Stomach (tissue), 9 donors: ENCODE results near the gene ITGA2. TPM values are rescaled to one million over a fixed set of nuclear protein-coding genes. Genes with fewer than 3 reads are reported as not detected.
A peak's percentile ranks its signal among the peaks of the same experiment; 100 is the strongest.

Experiments
- DNase-seq, 2 donors: peaks; one replicate each; pipeline versions ENCODE4 v3.0.0 to v3.0.0-alpha.2; 2013 to 2019
- H3K27ac ChIP-seq, 5 donors: fragments of 200-600 bp in 4 of 5; sonication (generic) in 4 of 5; one replicate each; pipeline ENCODE4 v1.5.1; 2013 to 2019; ENCODE audit warnings: mild to moderate bottlenecking in 1 of 5, moderate library complexity in 1 of 5
- H3K27me3 ChIP-seq, 3 donors: fragments of 200-600 bp; sonication (generic); one replicate each; pipeline ENCODE4 v1.5.1; 2017 to 2019; ENCODE audit warnings: mixed run types in 1 of 3
- H3K36me3 ChIP-seq, 4 donors: fragments of 200-600 bp; sonication (generic); 1 replicate in 3 of 4; 2 replicates in 1 of 4; pipeline ENCODE4 v1.5.1; 2016 to 2019
- H3K4me1 ChIP-seq, 4 donors: fragments of 200-600 bp; sonication (generic); one replicate each; pipeline ENCODE4 v1.5.1; 2016 to 2019
- H3K4me3 ChIP-seq, 4 donors: fragments of 200-600 bp; sonication (generic) in 3 of 4; one replicate each; pipeline ENCODE4 v1.5.1; 2016 to 2019; ENCODE audit warnings: mild to moderate bottlenecking in 1 of 4
- H3K9me3 ChIP-seq, 4 donors: fragments of 200-600 bp; sonication (generic); one replicate each; pipeline ENCODE4 v1.5.1; 2016 to 2019
- EP300 ChIP-seq: sonication (generic); formaldehyde crosslinking; IDR thresholded peaks from one replicate; pipeline ENCODE4 v1.6.1; 2017; ENCODE audit warnings: antibody characterized with exemption
- POLR2A ChIP-seq, 4 donors: fragments of 450-650 bp; IDR thresholded peaks; one replicate each; pipeline ENCODE4 v1.6.1; 2016; ENCODE audit warnings: antibody characterized with exemption in 4 of 4, control low read depth in 2 of 4, mild to moderate bottlenecking in 1 of 4, moderate library complexity in 1 of 4
- POLR2AphosphoS5 ChIP-seq, 3 donors: sonication (generic); formaldehyde crosslinking; IDR thresholded peaks; one replicate each; pipeline ENCODE4 v1.6.1; 2016; ENCODE audit warnings: antibody characterized with exemption in 3 of 3
- WGBS, 5 donors: extraction: QIAGEN DNeasy Blood & Tissue Kit in 3 of 5; methylation state at CpG; one replicate each; pipeline versions ENCODE4 v1.1.5 to v1.1.7; 2013 to 2018; 5-methylcytosine and 5-hydroxymethylcytosine counted together
- intact Hi-C: fragments of 100-400 bp; cut with DNase I; formaldehyde crosslinking; loops from one replicate; pipeline ENCODE4 v1.15.1; 2023; ENCODE audit warnings: low total_unique reads
- polyA plus RNA-seq, 3 donors: library from polyadenylated mRNA; stranded (reverse); fragments of 200-250 nt; gene quantifications; one replicate each; pipeline ENCODE4 v1.2.3, GENCODE V29; 2013
- total RNA-seq, 5 donors: library from RNA; depleted of rRNA; stranded (reverse); fragments of >200 nt; gene quantifications; one replicate each; pipeline versions ENCODE4 v1.1.0 to v1.2.3, GENCODE V29; 2014 to 2016
- TF ChIP-seq, protein P1 (sequence below), 7 experiments: fragments of 450-650 bp in 4 of 7; fragments of 200-600 bp in 3 of 7; sonication (generic) in 3 of 7; IDR thresholded peaks; one replicate each; pipeline ENCODE4 v1.5.1; 2016 to 2019; ENCODE audit warnings: antibody characterized with exemption in 7 of 7, control low read depth in 2 of 7, mild to moderate bottlenecking in 1 of 7
- donor health status: healthy with polysubstance abuse.
- donor health status: Bipolar disorder and iron deficiency.
- donor health status: healthy.

Gene ITGA2
- total and polyA plus RNA-seq, 8 donors = 0.58 to 8.3 (median 3.3) TPM

- Histone ChIP-seq H3K4me3 (no peak overlapping the region), H3K4me1 (peaks cover 0 to 55% (median 29%) of the 10 kb centered on the region in 4 donors), H3K27me3 (no peaks in the 10 kb centered on the region), H3K36me3 (peaks cover 0 to 22% (median 5%) of the 10 kb centered on the region in 4 donors), H3K27ac (peak overlapping the region in 1 of 5 donors; percentile 49), H3K9me3 (no peaks in the 10 kb centered on the region)
- DNase-seq = peak in 1 of 2 donors; percentile 34
- 43 to 55% (median 52%) methylated on average over 4 of the region's 4 CpGs for WGBS, 5 donors
- peak in 2 of 3 donors; percentile 13 to 14 for TF ChIP-seq POLR2AphosphoS5 (IDR thresholded peaks at IDR 0.05)
- TF ChIP-seq EP300 = no peak
- TF ChIP-seq POLR2A (IDR thresholded peaks at IDR 0.05) = no peak
- intact Hi-C loops = no loop called here
Observed at GRCh38 chr5:52947208-52947607, 41.9 kb upstream of the ITGA2 start.

GRCh38 chr5:52947851-52948250, 41.3 kb upstream of the ITGA2 start:
- intact Hi-C loops = no loop called here
- Histone ChIP-seq H3K36me3 (peaks cover 0 to 26% (median 8%) of the 10 kb centered on the region in 4 donors), H3K27me3 (no peaks in the 10 kb centered on the region), H3K27ac (peak overlapping the region in 2 of 5 donors; percentile 36 to 49), H3K4me3 (no peak overlapping the region), H3K4me1 (peaks cover 0 to 55% (median 29%) of the 10 kb centered on the region in 4 donors), H3K9me3 (no peaks in the 10 kb centered on the region)
- no peak for DNase-seq
- TF ChIP-seq EP300 (no peak), POLR2A (IDR thresholded peaks at IDR 0.05) (no peak), POLR2AphosphoS5 (IDR thresholded peaks at IDR 0.05) (no peak)
- TF ChIP-seq, protein P1, sequence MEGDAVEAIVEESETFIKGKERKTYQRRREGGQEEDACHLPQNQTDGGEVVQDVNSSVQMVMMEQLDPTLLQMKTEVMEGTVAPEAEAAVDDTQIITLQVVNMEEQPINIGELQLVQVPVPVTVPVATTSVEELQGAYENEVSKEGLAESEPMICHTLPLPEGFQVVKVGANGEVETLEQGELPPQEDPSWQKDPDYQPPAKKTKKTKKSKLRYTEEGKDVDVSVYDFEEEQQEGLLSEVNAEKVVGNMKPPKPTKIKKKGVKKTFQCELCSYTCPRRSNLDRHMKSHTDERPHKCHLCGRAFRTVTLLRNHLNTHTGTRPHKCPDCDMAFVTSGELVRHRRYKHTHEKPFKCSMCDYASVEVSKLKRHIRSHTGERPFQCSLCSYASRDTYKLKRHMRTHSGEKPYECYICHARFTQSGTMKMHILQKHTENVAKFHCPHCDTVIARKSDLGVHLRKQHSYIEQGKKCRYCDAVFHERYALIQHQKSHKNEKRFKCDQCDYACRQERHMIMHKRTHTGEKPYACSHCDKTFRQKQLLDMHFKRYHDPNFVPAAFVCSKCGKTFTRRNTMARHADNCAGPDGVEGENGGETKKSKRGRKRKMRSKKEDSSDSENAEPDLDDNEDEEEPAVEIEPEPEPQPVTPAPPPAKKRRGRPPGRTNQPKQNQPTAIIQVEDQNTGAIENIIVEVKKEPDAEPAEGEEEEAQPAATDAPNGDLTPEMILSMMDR (IDR thresholded peaks at IDR 0.05) = no peak

GRCh38 chr5:52948418-52949076, 40.6 kb upstream of the ITGA2 start:
- Histone ChIP-seq H3K4me3 (no peak overlapping the region), H3K4me1 (peaks cover 0 to 55% (median 29%) of the 10 kb centered on the region in 4 donors), H3K27me3 (no peaks in the 10 kb centered on the region), H3K9me3 (no peaks in the 10 kb centered on the region), H3K27ac (peak overlapping the region in 3 of 5 donors; percentile 2 to 49 (median 36)), H3K36me3 (peaks cover 0 to 29% (median 13%) of the 10 kb centered on the region in 4 donors)
- DNase-seq = peak; percentile 56 to 87
- 7 to 36% (median 24%) methylated on average over 1 of the region's 1 CpG for WGBS, 5 donors
- intact Hi-C loops = no loop called here
- TF ChIP-seq, protein P1 (IDR thresholded peaks at IDR 0.05) = peak in 5 of 7 experiments; percentile 73 to 87 (median 75)
- no peak for TF ChIP-seq POLR2A (IDR thresholded peaks at IDR 0.05)
- peak in 1 of 3 donors; percentile 41 for TF ChIP-seq POLR2AphosphoS5 (IDR thresholded peaks at IDR 0.05)

DNA sequence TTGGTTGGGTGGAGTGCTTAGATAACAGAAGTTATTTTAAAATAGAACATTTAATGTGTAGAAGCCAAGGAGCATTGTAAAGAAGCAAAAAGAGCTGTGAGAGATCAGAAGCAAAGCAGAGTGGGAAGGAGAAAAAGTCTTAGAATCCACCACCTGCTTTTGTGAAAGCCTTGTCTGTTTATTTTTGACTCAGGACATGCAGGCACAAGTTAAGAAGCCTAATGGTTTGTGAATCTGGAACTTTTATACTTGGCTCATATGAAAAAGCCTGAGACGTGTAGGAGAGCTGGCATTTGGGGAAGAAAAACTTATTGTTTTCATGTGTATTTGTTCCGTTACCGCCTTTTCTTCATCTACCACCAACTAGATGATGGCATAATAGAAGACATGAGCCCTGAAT, 38.5 kb upstream of the ITGA2 start:
- 81 to 92% (median 86%) methylated on average over 3 of the region's 3 CpGs for WGBS, 5 donors
- no peak for DNase-seq
- no peaks in the 10 kb centered on the region for H3K9me3 ChIP-seq
- H3K4me1 ChIP-seq = peaks cover 0 to 39% (median 25%) of the 10 kb centered on the region in 4 donors
- no peak overlapping the region for H3K27ac ChIP-seq
- TF ChIP-seq EP300 = no peak
- TF ChIP-seq POLR2AphosphoS5 (IDR thresholded peaks at IDR 0.05) = no peak
- TF ChIP-seq POLR2A (IDR thresholded peaks at IDR 0.05) = no peak
- TF ChIP-seq, protein P1 (IDR thresholded peaks at IDR 0.05) = no peak
- H3K4me3 ChIP-seq = no peak overlapping the region
- intact Hi-C loops = loop anchor here (5.0 kb wide), 1 partner anchor 147 kb away; no protein-coding TSS in a partner anchor
- peaks cover 0 to 33% (median 20%) of the 10 kb centered on the region in 4 donors for H3K36me3 ChIP-seq
- no peaks in the 10 kb centered on the region for H3K27me3 ChIP-seq

DNA sequence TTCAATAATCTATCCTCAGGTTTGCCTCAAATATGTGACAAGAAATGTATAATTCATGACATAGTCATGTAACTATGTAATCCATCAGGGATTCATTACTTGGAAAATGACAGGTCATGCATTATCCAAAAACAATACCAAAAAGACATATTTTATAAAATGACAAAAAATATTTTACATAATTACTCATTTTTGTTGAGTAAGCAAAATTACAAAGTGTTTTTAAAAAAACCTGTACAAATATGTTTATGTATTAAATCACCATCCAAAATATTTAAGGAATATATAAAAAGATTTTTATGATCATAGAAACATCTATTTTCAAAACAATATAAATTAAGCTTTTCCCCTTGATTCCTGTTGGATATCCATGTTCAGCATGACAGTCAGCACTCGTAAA, 36.7 kb upstream of the ITGA2 start:
- 96 to 100% (median 99%) methylated on average over 1 of the region's 1 CpG for WGBS, 5 donors
- intact Hi-C loops = loop anchor here (5.0 kb wide), 1 partner anchor 145 kb away; no protein-coding TSS in a partner anchor
- Histone ChIP-seq H3K27me3 (no peaks in the 10 kb centered on the region), H3K27ac (no peak overlapping the region), H3K9me3 (no peaks in the 10 kb centered on the region), H3K4me3 (no peak overlapping the region), H3K36me3 (peaks cover 4 to 41% (median 27%) of the 10 kb centered on the region in 4 donors), H3K4me1 (peaks cover 0 to 23% (median 11%) of the 10 kb centered on the region in 4 donors)
- TF ChIP-seq POLR2AphosphoS5 (IDR thresholded peaks at IDR 0.05) (no peak), EP300 (no peak)
- DNase-seq = no peak
